DMS 273 treated with DMSO at 0.1 percent for 48 hours (cell line): ENCODE measurements around the gene CNPY4.

Source experiments
- DNase-seq: peaks from one replicate; lab custom pipeline; 2025; lab: John Stamatoyannopoulos, UW

CNPY4 gene, protein sequence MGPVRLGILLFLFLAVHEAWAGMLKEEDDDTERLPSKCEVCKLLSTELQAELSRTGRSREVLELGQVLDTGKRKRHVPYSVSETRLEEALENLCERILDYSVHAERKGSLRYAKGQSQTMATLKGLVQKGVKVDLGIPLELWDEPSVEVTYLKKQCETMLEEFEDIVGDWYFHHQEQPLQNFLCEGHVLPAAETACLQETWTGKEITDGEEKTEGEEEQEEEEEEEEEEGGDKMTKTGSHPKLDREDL

DNA sequence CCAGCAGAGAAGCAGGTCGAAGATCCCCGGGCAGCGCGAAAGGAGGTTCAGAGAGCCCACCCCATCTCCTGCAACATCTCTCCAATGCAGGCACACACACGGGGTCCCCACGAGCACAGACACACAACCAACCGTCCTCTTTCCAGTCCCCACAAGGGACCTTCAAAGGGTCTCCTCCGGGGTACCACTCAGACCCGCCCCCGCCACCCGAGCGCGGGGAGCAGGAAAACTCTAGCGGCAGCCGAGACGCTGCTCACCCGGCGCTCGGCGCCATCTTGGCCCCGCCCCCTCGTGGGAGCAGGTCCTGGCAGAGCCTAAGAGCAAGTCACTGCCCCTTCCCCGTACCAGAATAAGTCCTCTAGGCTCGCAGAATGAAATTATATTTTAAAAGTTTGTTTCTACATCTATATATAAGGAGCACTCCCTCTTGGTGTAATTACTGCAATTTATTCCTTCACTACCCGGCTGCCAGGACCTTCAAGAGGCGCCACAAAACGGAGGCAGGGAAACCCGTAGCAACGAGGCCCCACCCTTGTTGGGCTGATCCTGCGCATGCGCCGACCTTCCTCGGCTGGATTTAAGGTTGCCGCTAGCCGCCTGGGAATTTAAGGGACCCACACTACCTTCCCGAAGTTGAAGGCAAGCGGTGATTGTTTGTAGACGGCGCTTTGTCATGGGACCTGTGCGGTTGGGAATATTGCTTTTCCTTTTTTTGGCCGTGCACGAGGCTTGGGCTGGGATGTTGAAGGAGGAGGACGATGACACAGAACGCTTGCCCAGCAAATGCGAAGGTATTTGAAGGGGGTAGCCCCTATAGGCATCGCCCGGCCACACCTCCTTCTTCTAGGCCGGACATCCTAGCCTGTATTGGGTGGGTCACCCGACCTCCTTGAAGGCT lies at the start of gene CNPY4, which contains the start of gene TAF6:
Gene CNPY4, plus strand, starts transcription at position 563 of the 898 bp plus-strand sequence. Its CDS starts 111 bp downstream, at position 674.
Gene TAF6, minus strand, starts transcription at position 287 of the 898 bp plus-strand sequence. CDS start 5,149 bp downstream, outside the sequence.
- DNase-seq = peak; percentile 97

GRCh38 chr7:100069991-100070390 lies 49.4 kb upstream of the CNPY4 start:
- DNase-seq = no peak

DNA sequence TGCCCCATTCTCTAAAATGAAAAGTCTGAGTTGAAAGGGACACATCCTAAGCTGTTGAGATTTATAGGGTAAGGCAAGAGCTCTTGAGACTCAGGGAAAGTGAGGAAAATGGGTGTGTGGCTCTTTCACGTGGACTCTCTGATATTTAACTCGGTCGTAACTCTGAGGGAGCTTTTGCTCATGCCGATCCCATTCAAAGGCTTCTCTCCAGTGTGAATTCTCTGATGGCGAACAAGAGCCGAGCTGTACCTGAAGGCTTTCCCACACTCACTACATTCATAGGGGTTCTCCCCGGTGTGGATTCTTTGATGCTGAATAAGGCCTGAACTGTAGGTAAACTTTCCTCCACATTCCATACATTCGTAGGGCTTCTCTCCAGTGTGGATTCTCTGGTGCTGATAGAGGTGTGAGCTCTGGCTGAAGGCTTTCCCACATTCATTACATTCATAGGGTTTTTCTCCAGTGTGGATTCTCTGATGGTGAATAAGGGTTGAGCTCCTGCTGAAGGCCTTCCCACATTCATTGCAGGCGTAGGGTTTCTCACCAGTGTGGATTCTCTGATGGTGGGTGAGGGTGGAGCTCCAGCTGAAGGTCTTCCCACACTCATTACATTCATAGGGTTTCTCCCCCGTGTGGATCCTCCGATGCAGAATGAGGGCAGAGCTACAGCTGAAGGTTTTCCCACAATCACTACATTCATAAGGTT lies 48.3 kb upstream of the CNPY4 start:
- no peak for DNase-seq

DNA sequence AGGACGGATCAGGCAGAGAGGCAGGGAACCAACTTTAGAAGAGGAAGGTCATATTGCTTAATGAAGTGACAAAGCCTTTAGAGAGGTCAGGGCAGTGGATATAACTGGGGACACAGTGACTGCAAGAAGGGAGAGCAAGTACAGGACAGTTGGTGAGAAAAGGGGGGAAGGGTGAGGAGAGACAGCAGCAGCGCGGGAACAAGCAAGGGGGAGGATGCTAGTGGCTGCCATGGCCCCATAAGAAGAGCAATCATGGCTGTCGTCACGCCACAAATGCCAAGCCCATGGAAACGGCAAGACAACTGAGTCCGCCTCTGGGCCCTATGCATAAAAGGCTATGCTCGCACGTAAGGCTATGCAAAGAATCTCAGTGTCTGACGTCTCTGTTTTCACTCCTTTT lies 47.0 kb upstream of the CNPY4 start:
- no peak for DNase-seq

GRCh38 chr7:100074841-100075240 lies 44.6 kb upstream of the CNPY4 start:
- no peak for DNase-seq

DNA sequence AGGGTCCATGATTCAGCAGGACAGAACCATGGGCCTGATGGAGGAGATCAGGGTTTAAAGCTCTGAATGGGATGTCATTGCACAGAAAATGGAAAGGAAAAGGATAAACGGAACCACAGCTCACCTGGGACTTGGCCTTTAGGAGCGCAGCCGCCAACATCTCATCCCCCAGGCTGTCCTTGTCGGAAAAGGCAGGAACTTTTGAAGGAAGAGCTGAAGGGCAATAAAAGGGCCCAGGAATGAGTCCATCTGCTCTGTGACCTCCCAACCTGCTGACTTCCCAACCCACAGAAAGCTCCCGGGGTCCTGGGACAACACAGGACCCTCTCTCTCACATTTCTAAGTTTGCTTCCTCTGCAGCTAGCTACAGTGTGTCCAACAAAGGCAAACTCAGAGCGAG lies 44.0 kb upstream of the CNPY4 start:
- no peak for DNase-seq

DNA sequence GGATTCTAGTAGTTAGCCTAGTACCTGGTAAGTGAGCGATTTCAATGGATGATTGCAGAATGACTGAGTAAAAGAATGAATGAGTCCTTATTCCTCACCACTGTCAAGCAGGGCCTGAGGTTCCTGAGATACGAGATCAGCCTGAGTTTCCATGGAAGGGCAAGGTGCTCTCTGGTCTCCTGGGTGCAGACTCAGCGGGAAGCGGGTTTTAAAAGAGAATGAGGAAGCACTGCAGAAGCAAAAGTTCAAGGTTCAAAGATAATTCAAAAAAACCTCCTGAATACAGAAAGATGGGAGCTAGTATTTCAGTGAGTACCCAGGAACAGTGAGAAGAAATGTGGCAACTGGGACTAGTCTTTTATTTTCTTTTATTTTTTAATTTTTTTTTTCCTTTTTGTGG lies 42.2 kb upstream of the CNPY4 start:
- no peak for DNase-seq

DNA sequence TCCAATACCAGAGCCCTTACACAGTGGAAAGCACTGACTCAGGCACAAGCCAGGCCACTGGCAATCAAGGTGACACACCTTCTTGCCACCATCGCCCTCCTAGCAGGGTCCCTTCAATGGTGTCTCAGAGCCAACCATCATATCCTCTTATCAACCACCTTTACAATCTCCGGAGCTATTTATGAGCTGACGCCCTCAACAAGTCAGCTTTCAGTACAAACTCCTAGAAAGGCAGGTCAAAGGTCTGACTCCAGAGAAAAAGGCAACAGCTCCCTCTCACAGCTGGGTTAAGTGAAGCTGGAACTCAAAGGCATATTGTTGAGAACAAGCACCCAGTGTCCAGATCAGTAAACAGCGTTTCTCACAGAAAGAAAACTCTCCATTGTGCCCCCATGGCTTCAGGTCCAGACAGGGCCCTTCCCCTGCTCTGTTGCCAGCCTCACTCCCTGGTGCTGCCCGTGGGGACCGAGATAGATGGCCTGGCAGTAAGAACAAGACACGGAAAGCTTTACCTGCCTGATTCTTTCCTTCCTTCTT lies 40.3 kb upstream of the CNPY4 start:
- no peak for DNase-seq

DNA sequence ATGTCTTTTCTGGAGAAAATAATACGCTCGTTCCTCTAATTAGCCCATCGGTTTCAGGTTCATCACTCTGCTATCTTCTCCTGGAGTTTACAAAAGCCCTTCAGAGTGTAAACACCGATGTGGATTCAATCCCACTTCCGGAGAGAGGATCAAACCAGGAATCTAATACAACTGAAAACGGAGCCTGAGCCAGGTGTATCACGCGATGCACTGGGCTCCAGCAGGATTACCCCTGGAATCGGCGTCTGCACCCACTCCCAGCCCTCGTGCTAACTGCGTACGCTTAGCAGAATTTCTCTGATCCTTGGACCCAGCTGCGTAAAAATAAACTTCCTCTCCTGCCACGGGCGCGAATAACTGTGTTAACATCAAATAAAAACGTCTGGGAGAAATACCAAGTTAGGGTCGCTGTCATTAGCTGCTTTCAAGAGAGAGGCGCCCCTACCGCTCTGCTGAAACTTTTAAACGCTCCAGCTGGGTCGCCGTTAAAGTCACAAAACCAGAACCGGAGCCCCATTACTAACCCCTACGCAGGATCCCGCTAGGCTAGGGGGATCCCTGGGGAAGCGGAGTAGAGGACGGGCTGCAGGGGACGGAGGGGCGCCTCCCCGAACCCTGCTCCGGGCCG lies 38.4 kb upstream of the CNPY4 start:
- DNase-seq = no peak

GRCh38 chr7:100081535-100082102 lies 37.8 kb upstream of the CNPY4 start, which contains the start of gene ZNF3:
Gene ZNF3, minus strand, starts transcription at chr7:100081723. Its CDS starts 4,366 bp downstream, at chr7:100077357.
- DNase-seq = peak; percentile 98

DNA sequence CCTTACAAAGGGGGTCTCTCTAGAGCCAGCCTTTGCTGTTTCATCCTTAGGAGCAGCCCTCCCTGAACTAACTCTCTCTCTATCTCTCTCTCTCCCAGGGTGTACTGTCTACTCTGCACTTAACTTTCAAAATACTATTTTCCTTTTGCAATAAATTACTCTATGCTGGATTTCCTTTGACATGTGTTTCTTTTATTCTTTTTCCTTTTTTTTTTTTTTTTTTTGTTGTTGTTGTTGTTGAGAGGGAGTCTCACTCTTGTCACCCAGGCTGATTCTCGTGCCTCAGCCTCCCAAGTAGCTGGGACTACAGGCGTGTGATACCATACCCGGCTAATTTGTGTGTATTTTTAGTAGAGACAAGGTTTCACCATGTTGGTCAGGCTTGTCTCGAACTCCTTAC lies 36.5 kb upstream of the CNPY4 start:
- DNase-seq = no peak

- DNase-seq = no peak
These were observed 33.9 kb upstream of the CNPY4 start for GRCh38 chr7:100085515-100085914.

DNA sequence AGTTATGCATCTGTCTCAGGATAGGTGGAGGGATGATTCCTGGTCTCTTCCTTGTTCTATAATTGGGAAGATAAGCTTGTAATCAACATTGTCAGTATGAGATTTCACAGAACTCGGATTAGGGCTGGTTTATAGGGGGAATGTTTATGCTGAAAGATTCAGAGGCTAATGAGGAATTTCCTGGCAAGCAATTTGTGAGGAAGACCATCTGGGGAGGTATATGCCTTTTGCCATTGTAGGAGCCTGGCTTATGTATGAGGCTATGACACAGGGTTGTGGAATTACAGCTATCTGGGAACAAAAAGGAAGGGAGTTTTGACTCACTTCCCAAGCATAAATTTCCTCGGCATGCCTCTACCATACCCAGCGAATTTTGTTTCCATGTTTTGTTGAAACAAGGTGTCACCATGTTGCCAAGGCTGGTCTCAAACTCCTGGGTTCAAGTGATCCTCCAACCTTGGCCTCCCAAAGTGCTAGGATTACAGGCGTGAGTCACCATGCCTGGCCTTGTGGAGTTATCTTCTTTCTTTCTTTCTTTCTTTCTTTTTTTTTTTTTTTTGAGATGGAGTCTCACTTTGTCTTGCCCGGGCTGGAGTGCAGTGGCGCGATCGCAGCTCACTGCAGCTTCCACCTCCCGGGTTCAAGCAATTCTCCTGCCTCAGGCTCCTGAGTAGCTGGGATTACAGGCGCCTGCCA lies 32.2 kb upstream of the CNPY4 start:
- DNase-seq = peak; percentile 65

GRCh38 chr7:100088095-100088620 lies 31.3 kb upstream of the CNPY4 start:
- no peak for DNase-seq

- peak; percentile 48 for DNase-seq
These were observed 30.6 kb upstream of the CNPY4 start, which contains the start of gene COPS6 for GRCh38 chr7:100088621-100089457. Gene COPS6, plus strand, starts transcription at chr7:100088969. Its CDS starts 22 bp downstream, at chr7:100088991.

DNA sequence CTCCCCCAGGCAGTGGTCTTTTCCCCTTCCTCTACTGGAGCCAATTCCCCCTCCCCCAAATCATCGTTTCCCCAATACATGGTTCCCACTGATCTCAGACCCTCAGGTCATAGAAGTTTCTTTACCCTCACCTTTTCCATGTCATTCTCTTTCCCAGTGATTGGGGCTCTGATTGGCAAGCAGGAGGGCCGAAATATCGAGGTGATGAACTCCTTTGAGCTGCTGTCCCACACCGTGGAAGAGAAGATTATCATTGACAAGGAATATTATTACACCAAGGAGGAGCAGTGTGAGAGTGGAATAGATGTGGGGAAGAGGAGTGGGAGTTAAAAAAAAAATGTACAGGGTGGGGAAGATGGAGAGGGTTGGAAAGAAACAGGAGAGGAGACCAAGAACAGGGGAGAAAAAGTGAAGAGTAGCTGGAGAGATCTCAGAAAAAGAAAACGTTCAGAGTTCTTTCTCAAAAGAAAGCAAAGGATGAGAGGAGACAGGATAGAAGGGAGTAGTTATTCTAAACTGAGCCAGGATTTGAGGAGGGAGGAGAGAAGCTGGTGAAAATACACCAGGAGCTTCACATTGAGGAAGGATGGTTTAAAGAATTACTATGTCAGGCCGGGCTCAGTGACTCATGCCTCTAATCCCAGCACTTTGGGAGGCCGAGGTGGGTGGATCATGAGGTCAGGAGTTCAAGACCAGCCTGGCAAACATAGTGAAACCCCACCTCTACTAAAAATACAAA lies 29.8 kb upstream of the CNPY4 start:
- no peak for DNase-seq

- no peak for DNase-seq
These were observed 28.7 kb upstream of the CNPY4 start for GRCh38 chr7:100090527-100091410.
